OCI-M2 (cell line): ENCODE results near the gene TRPM1.

Experiments
- DNase-seq: peaks from one replicate; lab custom pipeline; 2025; ENCODE audit not compliant: unreplicated experiment; lab: John Stamatoyannopoulos, UW

TRPM1 gene

GRCh38 chr15:30984118-30984517, 117.4 kb downstream of the TRPM1 start:
- DNase-seq, result no peak

GRCh38 chr15:30979457-30979856, 122.1 kb downstream of the TRPM1 start:
- DNase-seq, result no peak

GRCh38 chr15:30978328-30978727, 123.2 kb downstream of the TRPM1 start:
- no peak for DNase-seq

GRCh38 chr15:30974112-30974511, 127.4 kb downstream of the TRPM1 start:
- DNase-seq, result no peak

GRCh38 chr15:30973379-30973778, 128.1 kb downstream of the TRPM1 start:
- DNase-seq, result no peak

GRCh38 chr15:30969724-30970123, 131.8 kb downstream of the TRPM1 start:
- DNase-seq, result no peak

- DNase-seq, result no peak
Observed at GRCh38 chr15:30963681-30964080, 137.8 kb downstream of the TRPM1 start.

GRCh38 chr15:30962659-30963058, 138.9 kb downstream of the TRPM1 start:
- no peak for DNase-seq

GRCh38 chr15:30962079-30962478, 139.4 kb downstream of the TRPM1 start:
- DNase-seq, result no peak

- DNase-seq, result no peak
Observed at GRCh38 chr15:30958219-30958618, 143.3 kb downstream of the TRPM1 start.

GRCh38 chr15:30956216-30957124, 145.1 kb downstream of the TRPM1 start:
- DNase-seq, result no peak

GRCh38 chr15:30954674-30955073, 146.9 kb downstream of the TRPM1 start:
- no peak for DNase-seq

GRCh38 chr15:30953731-30954378, 147.7 kb downstream of the TRPM1 start:
- no peak for DNase-seq

- no peak for DNase-seq
Observed at GRCh38 chr15:30953183-30953582, 148.3 kb downstream of the TRPM1 start.
